Fibroblast of lung (primary cell): ENCODE measurements around the gene RGS19.

ENCODE experiments used
- CTCF ChIP-seq, 2 donors: IDR thresholded peaks in 1 of 2; conservative IDR thresholded peaks in 1 of 2; 1 replicate in 1 of 2; 2 replicates in 1 of 2; pipeline ENCODE4 v1.5.1; 2011 to 2012; ENCODE audit warnings: low read length in 2 of 2, control low read depth in 1 of 2, inconsistent platforms in 1 of 2, low read depth in 1 of 2, mild to moderate bottlenecking in 1 of 2
- EZH2 ChIP-seq: IDR thresholded peaks from 2 replicates; pipeline ENCODE4 v1.5.1; 2012; ENCODE audit warnings: low read length, control low read depth, mild to moderate bottlenecking; ENCODE audit errors: missing control alignments

GRCh38 chr20:64029293-64030117 lies 49.8 kb downstream of the RGS19 start:
- TF ChIP-seq CTCF (conservative IDR thresholded peaks at IDR 0.05 in 1 of 2, IDR thresholded peaks at IDR 0.05 in 1 of 2; ENCODE audit: low read depth in 1 of 2, low read length in 2 of 2) (no peak), EZH2 (no peak)
